NCI-H2029 treated with DMSO at 0.1 percent for 48 hours (cell line): ENCODE data around the gene MGLL.

Experiments used
- DNase-seq: peaks from one replicate; lab custom pipeline; 2025; lab: John Stamatoyannopoulos, UW

MGLL gene

GRCh38 chr3:127822041-127822681 lies at the start of gene MGLL:
TSS of gene MGLL (minus strand) at chr3:127822515. CDS start at chr3:127822318, 197 bp downstream.
- DNase-seq = peak; percentile 25

- no peak for DNase-seq
These were observed 47.8 kb upstream of the MGLL start for GRCh38 chr3:127870156-127870555.

- no peak for DNase-seq
These were observed 45.7 kb upstream of the MGLL start for GRCh38 chr3:127867986-127868385.

GRCh38 chr3:127867412-127867811 lies 45.1 kb upstream of the MGLL start:
- no peak for DNase-seq

GRCh38 chr3:127865941-127866340 lies 43.6 kb upstream of the MGLL start:
- DNase-seq = no peak

- DNase-seq = no peak
These were observed 37.9 kb upstream of the MGLL start for GRCh38 chr3:127860211-127860696.

- DNase-seq = no peak
These were observed 37.4 kb upstream of the MGLL start for GRCh38 chr3:127859730-127860129.

- no peak for DNase-seq
These were observed 36.6 kb upstream of the MGLL start for GRCh38 chr3:127858937-127859336.

GRCh38 chr3:127858521-127858920 lies 36.2 kb upstream of the MGLL start:
- no peak for DNase-seq

GRCh38 chr3:127857333-127857732 lies 35.0 kb upstream of the MGLL start:
- no peak for DNase-seq

- DNase-seq = no peak
These were observed 34.5 kb upstream of the MGLL start for GRCh38 chr3:127856801-127857200.

GRCh38 chr3:127855246-127855645 lies 32.9 kb upstream of the MGLL start:
- DNase-seq = no peak

- DNase-seq = no peak
These were observed 31.4 kb upstream of the MGLL start for GRCh38 chr3:127853681-127854080.

GRCh38 chr3:127851899-127852298 lies 29.6 kb upstream of the MGLL start:
- DNase-seq = no peak

GRCh38 chr3:127849368-127849767 lies 27.1 kb upstream of the MGLL start:
- no peak for DNase-seq

GRCh38 chr3:127848131-127849129 lies 26.1 kb upstream of the MGLL start:
- peak; percentile 22 for DNase-seq

GRCh38 chr3:127847236-127847720 lies 25.0 kb upstream of the MGLL start:
- DNase-seq = no peak

GRCh38 chr3:127846576-127846975 lies 24.3 kb upstream of the MGLL start:
- DNase-seq = no peak

GRCh38 chr3:127844326-127844942 lies 22.1 kb upstream of the MGLL start:
- no peak for DNase-seq

GRCh38 chr3:127840671-127841070 lies 18.4 kb upstream of the MGLL start:
- no peak for DNase-seq

GRCh38 chr3:127839099-127839498 lies 16.8 kb upstream of the MGLL start:
- DNase-seq = no peak
